ENCODE measurements around the gene NCOA3. TPM values are rescaled to one million over a fixed set of nuclear protein-coding genes. Genes with fewer than 3 reads are reported as not detected.

NCOA3 gene
- total RNA-seq, 1 donor from 2014 or later = 187 TPM

DNA sequence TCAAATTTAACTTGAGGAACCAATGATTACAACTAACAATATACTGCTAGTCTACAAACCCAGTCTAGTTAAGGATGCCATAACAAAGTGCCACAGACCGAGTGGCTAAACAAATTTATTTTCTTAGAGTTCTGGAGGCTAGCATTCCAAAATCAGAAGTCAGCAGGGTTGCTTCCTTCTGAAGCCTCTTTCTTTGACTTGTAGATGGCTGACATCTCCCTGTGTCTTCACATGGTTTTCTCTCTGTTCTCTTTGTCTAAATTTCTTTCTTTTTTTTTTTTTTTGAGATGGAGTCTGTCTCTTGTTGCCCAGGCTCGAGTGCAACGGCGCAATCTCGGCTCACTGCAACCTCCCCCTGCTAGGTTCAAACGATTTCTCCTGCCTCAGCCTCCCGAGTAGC is 56.1 kb downstream of the NCOA3 start:
- ATAC-seq (ENCODE audit: low read depth) = no peak
- TF ChIP-seq, protein P1, sequence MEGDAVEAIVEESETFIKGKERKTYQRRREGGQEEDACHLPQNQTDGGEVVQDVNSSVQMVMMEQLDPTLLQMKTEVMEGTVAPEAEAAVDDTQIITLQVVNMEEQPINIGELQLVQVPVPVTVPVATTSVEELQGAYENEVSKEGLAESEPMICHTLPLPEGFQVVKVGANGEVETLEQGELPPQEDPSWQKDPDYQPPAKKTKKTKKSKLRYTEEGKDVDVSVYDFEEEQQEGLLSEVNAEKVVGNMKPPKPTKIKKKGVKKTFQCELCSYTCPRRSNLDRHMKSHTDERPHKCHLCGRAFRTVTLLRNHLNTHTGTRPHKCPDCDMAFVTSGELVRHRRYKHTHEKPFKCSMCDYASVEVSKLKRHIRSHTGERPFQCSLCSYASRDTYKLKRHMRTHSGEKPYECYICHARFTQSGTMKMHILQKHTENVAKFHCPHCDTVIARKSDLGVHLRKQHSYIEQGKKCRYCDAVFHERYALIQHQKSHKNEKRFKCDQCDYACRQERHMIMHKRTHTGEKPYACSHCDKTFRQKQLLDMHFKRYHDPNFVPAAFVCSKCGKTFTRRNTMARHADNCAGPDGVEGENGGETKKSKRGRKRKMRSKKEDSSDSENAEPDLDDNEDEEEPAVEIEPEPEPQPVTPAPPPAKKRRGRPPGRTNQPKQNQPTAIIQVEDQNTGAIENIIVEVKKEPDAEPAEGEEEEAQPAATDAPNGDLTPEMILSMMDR (IDR thresholded peaks at IDR 0.05) = no peak
- peaks cover 2% of the 10 kb centered on the region for H3K9me3 Mint-ChIP-seq
- peaks cover 74% of the 10 kb centered on the region for H3K4me1 Mint-ChIP-seq
- no peak overlapping the region for H3K4me3 Mint-ChIP-seq
- CTCF ChIA-PET = no interaction called here
- H3K27me3 Mint-ChIP-seq = no peaks in the 10 kb centered on the region
- POLR2A ChIA-PET = interaction anchor here (0.9 kb wide), 1 partner anchor 51 kb away, joined by 5 read pairs; no protein-coding TSS in a partner anchor
- DNase-seq = no peak
- peaks cover 37% of the 10 kb centered on the region for H3K36me3 Mint-ChIP-seq (ENCODE audit: low read depth)
- intact Hi-C loops (cut with micrococcal nuclease) = no loop called here
- no peak overlapping the region for H3K27ac Mint-ChIP-seq

DNA sequence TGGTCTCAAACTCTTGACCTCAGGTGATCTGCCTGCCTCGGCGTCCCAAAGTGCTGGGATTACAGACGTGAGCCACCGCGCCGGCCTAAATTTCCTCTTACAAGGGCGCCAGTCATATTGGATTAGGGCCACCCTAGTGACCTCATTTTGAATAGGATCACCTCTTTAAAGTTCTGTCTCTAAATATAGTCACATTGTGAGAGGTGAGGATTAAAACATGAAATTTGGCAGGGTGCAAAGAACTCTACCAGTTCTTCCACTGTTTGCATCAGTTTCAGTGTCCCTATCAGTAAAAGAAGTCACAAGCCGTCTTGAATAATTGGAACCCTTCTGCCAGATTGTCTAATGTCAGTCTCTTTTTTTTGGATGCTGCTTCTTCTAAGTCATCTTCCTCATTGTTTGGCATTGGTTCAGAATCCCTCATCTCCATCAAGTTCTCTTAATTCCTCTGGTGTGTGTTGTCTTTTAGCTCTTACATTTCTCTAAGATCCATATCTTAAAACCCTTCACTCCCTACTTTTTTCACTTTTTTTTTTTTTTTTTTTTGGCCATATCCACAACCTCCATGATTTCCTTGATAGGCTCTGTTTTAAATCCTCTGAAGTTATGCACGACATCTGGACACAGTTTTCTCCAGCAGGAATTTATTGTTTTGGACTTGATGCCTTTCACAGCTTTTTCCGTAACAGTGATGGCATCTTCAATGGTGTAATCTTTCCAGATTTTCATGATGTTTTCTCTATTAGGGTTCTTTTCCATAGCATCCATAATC is 56.8 kb downstream of the NCOA3 start:
- DNase-seq (no peak), ATAC-seq (ENCODE audit: low read depth) (no peak)
- H3K27me3 Mint-ChIP-seq = no peaks in the 10 kb centered on the region
- peaks cover 80% of the 10 kb centered on the region for H3K4me1 Mint-ChIP-seq
- CTCF ChIA-PET = no interaction called here
- POLR2A ChIA-PET = interaction anchor here (0.7 to 0.9 kb wide), 2 partner anchors 23 to 51 kb away, joined by 4 to 5 read pairs; no protein-coding TSS in a partner anchor
- peak overlapping the region; percentile 19 for H3K27ac Mint-ChIP-seq
- H3K4me3 Mint-ChIP-seq = no peak overlapping the region
- H3K36me3 Mint-ChIP-seq (ENCODE audit: low read depth) = peaks cover 33% of the 10 kb centered on the region
- peaks cover 2% of the 10 kb centered on the region for H3K9me3 Mint-ChIP-seq
- intact Hi-C loops (cut with micrococcal nuclease) = no loop called here
- TF ChIP-seq, protein P1 (IDR thresholded peaks at IDR 0.05) = no peak

DNA sequence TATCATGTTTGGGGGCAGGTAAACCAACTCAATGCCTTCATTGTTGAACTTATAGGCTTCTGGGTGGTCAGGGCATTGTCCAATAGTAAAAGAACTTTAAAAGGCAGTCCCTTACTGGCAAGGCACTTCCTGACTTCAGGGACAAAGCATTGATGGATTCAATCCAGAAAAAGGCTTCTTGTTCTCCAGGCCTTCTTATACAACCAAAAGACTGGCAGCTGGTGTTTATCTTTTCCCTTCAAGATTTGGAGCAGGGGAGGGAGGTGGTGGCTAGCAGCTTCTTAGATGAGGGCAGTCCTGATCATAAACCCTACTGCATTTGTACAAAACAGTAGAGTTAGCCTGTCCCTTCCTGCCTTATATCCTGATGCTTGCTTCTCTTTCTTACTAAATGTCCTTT is 57.5 kb downstream of the NCOA3 start:
- Mint-ChIP-seq H3K27ac (peak overlapping the region; percentile 46), H3K4me3 (no peak overlapping the region)

DNA sequence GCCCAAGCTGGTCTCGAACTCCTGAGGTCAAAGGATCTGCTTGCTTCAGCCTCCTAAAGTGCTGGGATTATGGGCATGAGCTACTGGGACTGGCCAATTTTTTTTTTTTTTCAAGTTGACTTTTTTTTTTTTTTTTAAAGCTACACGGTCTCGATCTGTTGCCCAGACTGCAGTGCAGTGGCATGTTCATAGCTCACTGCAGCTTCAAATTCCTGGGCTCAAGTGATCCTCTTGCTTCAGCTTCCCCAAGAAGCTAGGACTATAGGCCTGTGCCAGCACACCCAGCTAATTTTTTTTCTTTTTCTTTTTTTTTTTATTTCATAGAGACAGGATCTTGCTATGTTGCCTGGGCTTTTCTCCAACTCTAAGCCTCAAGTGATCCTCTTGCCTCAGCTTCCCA is 59.5 kb downstream of the NCOA3 start:
- POLR2A ChIA-PET = interaction anchor here (0.6 to 1.4 kb wide), 13 partner anchors 11 to 1484 kb away, joined by 3 to 17 read pairs (median 4); partner anchors contain the start of gene NCOA3
- CTCF ChIA-PET = interaction anchor here (0.9 to 1.0 kb wide), 2 partner anchors 177 kb away, joined by 3 to 4 read pairs; no protein-coding TSS in a partner anchor
- Mint-ChIP-seq H3K27ac (peak overlapping the region; percentile 2), H3K36me3 (ENCODE audit: low read depth) (peaks cover 25% of the 10 kb centered on the region), H3K4me3 (peak overlapping the region; percentile 46), H3K4me1 (peaks cover 95% of the 10 kb centered on the region), H3K27me3 (no peaks in the 10 kb centered on the region), H3K9me3 (no peaks in the 10 kb centered on the region)
- DNase-seq = no peak
- intact Hi-C loops (cut with micrococcal nuclease) = loop anchor here (2.0 kb wide), 2 partner anchors 16 to 18 kb away; no protein-coding TSS in a partner anchor
- no peak for ATAC-seq (ENCODE audit: low read depth)
- TF ChIP-seq, protein P1 (IDR thresholded peaks at IDR 0.05) = no peak

More for the DNA sequence above, 57.5 kb downstream of the NCOA3 start:
- Mint-ChIP-seq H3K36me3 (ENCODE audit: low read depth) (peaks cover 33% of the 10 kb centered on the region), H3K27me3 (no peaks in the 10 kb centered on the region), H3K9me3 (peaks cover 2% of the 10 kb centered on the region), H3K4me1 (peaks cover 86% of the 10 kb centered on the region)
- ChIA-PET CTCF (no interaction called here), POLR2A (no interaction called here)
- DNase-seq (no peak), ATAC-seq (ENCODE audit: low read depth) (no peak)
- TF ChIP-seq, protein P1 (IDR thresholded peaks at IDR 0.05) = no peak
- intact Hi-C loops (cut with micrococcal nuclease) = no loop called here

Data from activated B cell treated with CpG ODN at 0.5 μM for 24 hours (primary cell).